Activated CD4-positive, alpha-beta memory T cell treated with anti-CD3 and anti-CD28 coated beads for 36 hours (primary cell): ENCODE data around the gene UBTD1. TPM values are rescaled to one million over a fixed set of nuclear protein-coding genes. Genes with fewer than 3 reads are reported as not detected.
A peak's percentile ranks its signal among the peaks of the same experiment; 100 is the strongest.
"Not testable (repeated sequence)": the region's sequence is repeated elsewhere in the genome, so short reads cannot be mapped to it uniquely, and the experiment has no call there.

Experiments
- CTCF ChIA-PET: fragments of 350-600 bp; sonication (Branson Sonifier 250); formaldehyde crosslinking; loops from one replicate; lab custom pipeline; 2021; ENCODE audit warnings: antibody characterized with exemption, inconsistent platforms; lab: Charles Lee
- POLR2A ChIA-PET: fragments of 350-600 bp; sonication (Branson Sonifier 250); formaldehyde crosslinking; loops from one replicate; lab custom pipeline; 2021; ENCODE audit warnings: antibody characterized with exemption; lab: Charles Lee
- DNase-seq: peaks from one replicate; pipeline ENCODE4 v3.0.0-alpha.2; 2020
- H3K27ac Mint-ChIP-seq: one replicate; pipeline ENCODE4 v1.8.0; 2021; ENCODE audit warnings: mixed read lengths
- H3K27me3 Mint-ChIP-seq: one replicate; pipeline ENCODE4 v1.8.0; 2021; ENCODE audit warnings: mixed read lengths
- H3K36me3 Mint-ChIP-seq: one replicate; pipeline ENCODE4 v1.8.0; 2021; ENCODE audit warnings: mixed read lengths
- H3K4me1 Mint-ChIP-seq: one replicate; pipeline ENCODE4 v1.8.0; 2021; ENCODE audit warnings: low read depth, mixed read lengths
- H3K4me3 Mint-ChIP-seq: one replicate; pipeline ENCODE4 v1.8.0; 2021; ENCODE audit warnings: mild to moderate bottlenecking, mixed read lengths
- H3K9me3 Mint-ChIP-seq: one replicate; pipeline ENCODE4 v1.8.0; 2021; ENCODE audit warnings: mixed read lengths
- intact Hi-C: fragments of 100-400 bp; cut with micrococcal nuclease; formaldehyde crosslinking; loops from one replicate; pipeline ENCODE4 v1.15.1; 2023
- total RNA-seq, 2 experiments: library from RNA; stranded (reverse); gene quantifications; one replicate each; pipeline ENCODE4 v1.2.3, GENCODE V29; 2021

The UBTD1 gene
- total RNA-seq, 2 experiments from 2014 or later, result 1.6 to 2.6 TPM

- H3K27me3 Mint-ChIP-seq, H3K4me3 Mint-ChIP-seq, DNase-seq, H3K4me1 Mint-ChIP-seq, H3K36me3 Mint-ChIP-seq, CTCF ChIA-PET, intact Hi-C loops, H3K27ac Mint-ChIP-seq, H3K9me3 Mint-ChIP-seq, POLR2A ChIA-PET: not testable (repeated sequence)
Measured at GRCh38 chr10:97528876-97529275, 30.2 kb downstream of the UBTD1 start.

DNA sequence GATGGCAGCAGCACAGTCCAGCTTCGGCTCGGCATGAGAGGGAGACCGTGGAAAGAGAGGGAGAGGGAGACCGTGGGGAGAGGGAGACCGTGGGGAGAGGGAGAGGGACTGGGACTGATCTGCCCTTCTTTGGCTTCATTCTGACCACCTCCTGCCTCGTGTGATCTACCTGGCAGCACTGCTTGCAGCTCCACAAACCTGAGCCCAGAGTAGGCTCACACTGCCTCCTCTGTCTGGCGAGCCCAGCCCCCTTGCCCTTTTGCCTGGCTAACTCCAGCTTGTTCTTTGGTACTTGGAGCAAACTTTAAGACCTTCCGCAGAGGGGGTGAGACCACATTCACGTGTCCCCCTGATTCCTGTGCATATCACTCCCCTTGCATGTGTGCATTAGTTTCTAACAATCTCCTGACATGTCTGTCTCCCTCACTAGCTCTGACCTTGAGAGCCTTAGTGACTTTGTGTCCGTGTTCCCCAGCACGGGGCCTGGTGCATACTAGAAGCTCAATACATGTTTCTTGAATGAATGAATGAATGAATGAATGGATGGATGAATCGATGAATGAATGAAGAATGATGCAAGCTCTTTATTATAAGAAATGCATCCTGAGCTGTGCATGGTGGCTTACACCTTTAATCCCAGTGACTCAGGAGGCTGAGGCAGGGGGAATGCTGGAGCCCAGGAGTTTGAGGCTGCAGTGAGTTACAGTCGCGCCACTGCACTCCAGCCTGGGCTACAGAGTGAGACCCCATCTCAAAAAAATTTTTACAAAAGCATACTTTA lies 31.2 kb downstream of the UBTD1 start:
- Mint-ChIP-seq H3K27ac (no peak overlapping the region), H3K4me3 (no peak overlapping the region), H3K9me3 (no peaks in the 10 kb centered on the region), H3K27me3 (no peaks in the 10 kb centered on the region), H3K4me1 (no peaks in the 10 kb centered on the region), H3K36me3 (no peaks in the 10 kb centered on the region)
- intact Hi-C loops, result no loop called here
- no peak for DNase-seq
- ChIA-PET POLR2A (no interaction called here), CTCF (interaction anchor here (0.7 to 1.0 kb wide), 2 partner anchors 24 to 25 kb away, joined by 3 to 4 read pairs; no protein-coding TSS in a partner anchor)

GRCh38 chr10:97531401-97531986 lies 32.8 kb downstream of the UBTD1 start:
- POLR2A ChIA-PET, result no interaction called here
- H3K27me3 Mint-ChIP-seq, result no peaks in the 10 kb centered on the region
- H3K4me1 Mint-ChIP-seq, result no peaks in the 10 kb centered on the region
- H3K27ac Mint-ChIP-seq, result no peak overlapping the region
- no peak overlapping the region for H3K4me3 Mint-ChIP-seq
- intact Hi-C loops, result no loop called here
- CTCF ChIA-PET, result no interaction called here
- no peaks in the 10 kb centered on the region for H3K36me3 Mint-ChIP-seq
- H3K9me3 Mint-ChIP-seq, result no peaks in the 10 kb centered on the region
- DNase-seq, result no peak

GRCh38 chr10:97532935-97533671 lies 34.4 kb downstream of the UBTD1 start:
- Mint-ChIP-seq H3K9me3 (no peaks in the 10 kb centered on the region), H3K36me3 (no peaks in the 10 kb centered on the region), H3K27me3 (no peaks in the 10 kb centered on the region), H3K4me3 (no peak overlapping the region), H3K4me1 (no peaks in the 10 kb centered on the region), H3K27ac (no peak overlapping the region)
- ChIA-PET CTCF (interaction anchor here (0.6 to 4.4 kb wide), 9 partner anchors 11 to 73 kb away, joined by 3 to 115 read pairs (median 8); no protein-coding TSS in a partner anchor), POLR2A (no interaction called here)
- no peak for DNase-seq
- intact Hi-C loops, result no loop called here

DNA sequence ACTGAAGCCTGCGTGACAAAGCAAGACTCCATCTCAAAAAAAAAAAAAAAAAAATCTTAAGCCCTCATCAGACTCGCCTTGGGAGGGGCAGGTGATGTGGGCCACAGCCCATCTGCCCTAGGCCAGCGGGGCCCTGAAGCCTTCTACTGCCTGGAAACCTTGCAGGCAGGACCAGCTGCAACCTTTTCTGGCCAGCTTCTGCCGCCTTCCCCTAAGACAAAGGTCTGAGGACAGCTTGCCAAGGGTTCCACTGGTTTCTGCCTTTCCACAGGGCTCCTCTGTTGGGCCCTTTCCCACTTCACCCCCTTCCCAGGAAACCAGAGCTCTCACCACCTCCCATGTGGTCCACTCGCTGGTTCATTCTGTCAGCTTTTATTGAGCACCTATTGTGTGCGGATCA lies 35.2 kb downstream of the UBTD1 start:
- H3K9me3 Mint-ChIP-seq, result no peaks in the 10 kb centered on the region
- no peak for DNase-seq
- ChIA-PET CTCF (interaction anchor here (0.6 to 4.4 kb wide), 19 partner anchors 9 to 201 kb away, joined by 3 to 115 read pairs (median 5); partner anchors contain the start of gene AVPI1), POLR2A (no interaction called here)
- no peaks in the 10 kb centered on the region for H3K4me1 Mint-ChIP-seq
- no peak overlapping the region for H3K4me3 Mint-ChIP-seq
- no peak overlapping the region for H3K27ac Mint-ChIP-seq
- H3K36me3 Mint-ChIP-seq, result no peaks in the 10 kb centered on the region
- no peaks in the 10 kb centered on the region for H3K27me3 Mint-ChIP-seq
- intact Hi-C loops, result no loop called here

DNA sequence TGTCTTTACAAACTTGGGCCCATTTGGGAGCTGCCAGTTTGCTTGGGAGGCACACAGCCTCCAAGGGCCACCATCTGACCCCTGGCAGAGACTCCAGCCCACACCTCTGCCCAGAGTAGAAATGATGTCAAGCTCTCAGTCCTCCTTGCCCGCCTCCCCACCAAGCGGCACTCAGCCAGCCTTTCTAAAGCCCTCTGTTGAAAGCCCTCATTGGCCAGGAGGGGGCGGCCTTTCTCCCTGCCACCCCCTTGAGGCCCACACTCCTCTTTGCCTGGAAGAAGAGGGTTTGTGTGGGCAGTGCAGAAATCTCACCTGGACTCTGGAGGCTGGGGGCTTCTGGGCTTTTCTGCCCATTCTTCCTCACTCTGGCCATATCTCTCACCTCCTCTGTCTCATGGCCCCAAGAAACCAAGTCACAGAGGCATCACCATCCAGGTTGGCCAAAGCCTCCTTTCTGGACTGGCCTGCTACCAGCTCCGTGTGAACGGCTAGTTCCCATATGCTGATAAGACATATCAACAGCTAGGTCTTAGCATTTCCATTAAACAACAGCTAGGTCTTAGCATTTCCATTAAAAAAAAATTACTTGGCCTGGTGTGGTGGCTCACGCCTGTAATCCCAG lies 36.1 kb downstream of the UBTD1 start:
- CTCF ChIA-PET, result interaction anchor here (0.6 to 4.4 kb wide), 18 partner anchors 8 to 114 kb away, joined by 3 to 115 read pairs (median 6); no protein-coding TSS in a partner anchor
- H3K27ac Mint-ChIP-seq, result no peak overlapping the region
- no peaks in the 10 kb centered on the region for H3K4me1 Mint-ChIP-seq
- H3K9me3 Mint-ChIP-seq, result no peaks in the 10 kb centered on the region
- H3K4me3 Mint-ChIP-seq, result no peak overlapping the region
- intact Hi-C loops, result loop anchor here (1.0 kb wide), 1 partner anchor 18 kb away; no protein-coding TSS in a partner anchor
- H3K27me3 Mint-ChIP-seq, result no peaks in the 10 kb centered on the region
- H3K36me3 Mint-ChIP-seq, result no peaks in the 10 kb centered on the region
- DNase-seq, result peak; percentile 65
- POLR2A ChIA-PET, result no interaction called here

DNA sequence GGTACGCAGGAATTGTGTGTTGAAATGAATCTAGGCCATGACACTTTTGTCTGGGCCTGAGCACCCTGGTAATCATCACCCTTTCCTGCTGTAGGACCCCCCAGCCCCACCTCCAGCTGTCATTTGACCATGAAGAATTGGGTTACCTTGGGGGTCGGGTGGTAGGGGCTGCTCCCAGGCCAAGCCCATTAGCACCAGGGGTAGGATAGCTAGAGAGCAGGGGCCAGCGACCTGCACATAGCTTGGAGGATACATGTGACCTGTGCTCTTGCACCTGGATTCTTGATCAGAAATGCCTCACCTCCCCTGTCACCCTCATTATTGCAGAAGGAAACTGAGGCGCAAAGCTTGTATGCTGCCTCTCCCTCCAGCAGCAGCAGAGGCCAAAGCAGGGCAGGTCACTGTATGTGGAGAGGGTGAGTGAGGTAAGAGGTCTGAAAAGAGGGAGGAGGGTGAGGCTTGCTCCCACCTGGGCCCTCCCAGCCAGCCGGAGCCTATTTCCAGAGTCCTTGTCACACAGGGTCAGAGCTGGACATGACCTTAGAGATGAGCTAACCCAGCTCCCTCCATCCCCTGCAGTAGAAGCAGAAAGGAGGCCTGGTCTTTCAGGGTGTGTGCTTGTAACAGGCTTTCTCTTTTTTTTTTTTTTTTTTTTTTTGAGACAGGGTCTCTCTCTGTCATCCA lies 38.6 kb downstream of the UBTD1 start:
- no peaks in the 10 kb centered on the region for H3K27me3 Mint-ChIP-seq
- peaks cover 6% of the 10 kb centered on the region for H3K4me1 Mint-ChIP-seq
- no peaks in the 10 kb centered on the region for H3K36me3 Mint-ChIP-seq
- intact Hi-C loops, result no loop called here
- H3K9me3 Mint-ChIP-seq, result no peaks in the 10 kb centered on the region
- no peak for DNase-seq
- POLR2A ChIA-PET, result no interaction called here
- CTCF ChIA-PET, result interaction anchor here (1.0 to 3.6 kb wide), 2 partner anchors 9 to 16 kb away, joined by 3 to 17 read pairs; no protein-coding TSS in a partner anchor
- H3K27ac Mint-ChIP-seq, result no peak overlapping the region
- H3K4me3 Mint-ChIP-seq, result no peak overlapping the region

GRCh38 chr10:97538411-97538810 lies 39.7 kb downstream of the UBTD1 start:
- Mint-ChIP-seq H3K4me1 (peaks cover 17% of the 10 kb centered on the region), H3K27me3 (no peaks in the 10 kb centered on the region), H3K9me3 (no peaks in the 10 kb centered on the region), H3K36me3 (no peaks in the 10 kb centered on the region), H3K27ac (no peak overlapping the region), H3K4me3 (no peak overlapping the region)
- ChIA-PET POLR2A (interaction anchor here (1.1 to 1.2 kb wide), 2 partner anchors 101 to 219 kb away, joined by 3 read pairs; partner anchors contain the start of gene FRAT1), CTCF (interaction anchor here (0.9 to 2.0 kb wide), 2 partner anchors 15 to 171 kb away, joined by 3 to 9 read pairs; no protein-coding TSS in a partner anchor)
- intact Hi-C loops, result no loop called here
- DNase-seq, result no peak

- peaks cover 21% of the 10 kb centered on the region for H3K4me1 Mint-ChIP-seq
- CTCF ChIA-PET, result interaction anchor here (0.9 to 2.0 kb wide), 3 partner anchors 15 to 170 kb away, joined by 3 to 9 read pairs (median 3); no protein-coding TSS in a partner anchor
- intact Hi-C loops, result no loop called here
- H3K9me3 Mint-ChIP-seq, result no peaks in the 10 kb centered on the region
- no peak overlapping the region for H3K4me3 Mint-ChIP-seq
- H3K36me3 Mint-ChIP-seq, result no peaks in the 10 kb centered on the region
- no peak overlapping the region for H3K27ac Mint-ChIP-seq
- POLR2A ChIA-PET, result interaction anchor here (1.1 to 1.2 kb wide), 2 partner anchors 101 to 220 kb away, joined by 3 read pairs; partner anchors contain the start of gene FRAT1
- no peak for DNase-seq
- H3K27me3 Mint-ChIP-seq, result no peaks in the 10 kb centered on the region
Measured at GRCh38 chr10:97538839-97539238, 40.1 kb downstream of the UBTD1 start.

DNA sequence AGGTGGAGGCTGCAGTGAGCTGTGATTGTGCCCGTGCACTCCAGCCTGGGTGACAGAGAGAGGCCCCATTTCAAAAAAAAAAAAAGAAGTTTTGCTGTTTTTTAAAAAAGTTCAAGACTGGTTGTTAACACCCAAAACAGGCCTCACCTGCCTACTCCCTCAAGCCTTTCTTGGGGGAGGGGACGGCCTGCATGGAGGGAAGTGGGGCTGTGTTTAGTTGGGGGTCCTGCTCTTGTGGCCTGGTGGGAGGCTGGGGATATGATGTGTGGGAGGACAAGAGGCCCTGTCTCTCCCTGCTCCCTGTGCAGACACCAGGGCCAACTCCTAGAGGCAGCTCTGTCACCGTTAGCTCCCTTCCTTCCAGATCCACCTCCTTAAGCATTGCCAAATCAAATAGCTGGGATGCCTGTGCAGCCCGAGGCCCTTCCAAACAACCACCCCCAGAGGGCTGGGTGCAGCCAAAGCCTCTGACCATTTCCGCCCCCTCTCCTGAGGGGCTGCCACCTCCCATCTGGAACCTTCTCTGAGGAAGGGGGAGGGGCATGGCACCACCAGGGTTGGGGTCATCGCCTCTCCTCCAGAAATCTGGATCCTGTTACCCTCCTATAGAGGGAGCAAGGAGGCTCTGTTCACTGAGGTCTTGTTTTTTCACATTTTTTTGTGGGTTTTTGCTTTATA lies 40.9 kb downstream of the UBTD1 start:
- Mint-ChIP-seq H3K4me3 (no peak overlapping the region), H3K4me1 (peaks cover 22% of the 10 kb centered on the region), H3K36me3 (no peaks in the 10 kb centered on the region), H3K27ac (no peak overlapping the region), H3K27me3 (no peaks in the 10 kb centered on the region), H3K9me3 (no peaks in the 10 kb centered on the region)
- no peak for DNase-seq
- ChIA-PET CTCF (interaction anchor here (0.6 to 2.0 kb wide), 3 partner anchors 12 to 16 kb away, joined by 3 to 9 read pairs (median 3); no protein-coding TSS in a partner anchor), POLR2A (interaction anchor here (1.2 kb wide), 1 partner anchor 221 kb away, joined by 3 read pairs; the partner anchor contains the start of gene FRAT1)
- intact Hi-C loops, result no loop called here
